SU-DHL-6 (cell line): Measurements from ENCODE around the gene VWA5B1.

Source experiments
- EZH2phosphoT487 ChIP-seq: fragments of 200-600 bp; sonication (generic), shearing (Covaris generic); conservative IDR thresholded peaks from 2 replicates; pipeline ENCODE4 v1.6.1; 2018; ENCODE audit warnings: mild to moderate bottlenecking, antibody characterized with exemption, low read length, moderate library complexity, mixed read lengths
- TF ChIP-seq, protein P1 (sequence below): fragments of 200-600 bp; sonication (generic); IDR thresholded peaks from one replicate; pipeline ENCODE4 v1.5.1; 2017; ENCODE audit warnings: antibody characterized with exemption, mild to moderate bottlenecking, low read length, moderate library complexity; ENCODE audit not compliant: insufficient read depth, poor library complexity, severe bottlenecking

DNA sequence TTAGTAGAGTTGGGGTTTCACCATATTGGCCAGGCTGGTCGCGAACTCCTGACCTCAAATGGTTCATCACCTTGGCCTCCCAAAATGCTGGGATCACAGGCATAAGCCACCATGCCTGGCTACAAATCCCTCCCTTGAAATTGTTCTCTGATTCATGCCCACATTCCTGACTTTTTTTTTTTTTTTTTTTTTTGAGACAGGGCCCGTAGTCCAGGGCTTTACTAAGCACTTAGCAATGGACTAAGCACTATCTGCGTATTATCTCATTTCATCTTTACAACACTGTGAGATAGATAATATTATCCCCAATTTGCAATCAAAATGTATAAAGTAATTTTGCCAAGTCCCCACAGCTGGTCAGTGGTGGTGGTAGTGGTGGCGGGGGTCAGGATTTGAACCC is 58.9 kb downstream of the VWA5B1 start:
- TF ChIP-seq, protein P1, sequence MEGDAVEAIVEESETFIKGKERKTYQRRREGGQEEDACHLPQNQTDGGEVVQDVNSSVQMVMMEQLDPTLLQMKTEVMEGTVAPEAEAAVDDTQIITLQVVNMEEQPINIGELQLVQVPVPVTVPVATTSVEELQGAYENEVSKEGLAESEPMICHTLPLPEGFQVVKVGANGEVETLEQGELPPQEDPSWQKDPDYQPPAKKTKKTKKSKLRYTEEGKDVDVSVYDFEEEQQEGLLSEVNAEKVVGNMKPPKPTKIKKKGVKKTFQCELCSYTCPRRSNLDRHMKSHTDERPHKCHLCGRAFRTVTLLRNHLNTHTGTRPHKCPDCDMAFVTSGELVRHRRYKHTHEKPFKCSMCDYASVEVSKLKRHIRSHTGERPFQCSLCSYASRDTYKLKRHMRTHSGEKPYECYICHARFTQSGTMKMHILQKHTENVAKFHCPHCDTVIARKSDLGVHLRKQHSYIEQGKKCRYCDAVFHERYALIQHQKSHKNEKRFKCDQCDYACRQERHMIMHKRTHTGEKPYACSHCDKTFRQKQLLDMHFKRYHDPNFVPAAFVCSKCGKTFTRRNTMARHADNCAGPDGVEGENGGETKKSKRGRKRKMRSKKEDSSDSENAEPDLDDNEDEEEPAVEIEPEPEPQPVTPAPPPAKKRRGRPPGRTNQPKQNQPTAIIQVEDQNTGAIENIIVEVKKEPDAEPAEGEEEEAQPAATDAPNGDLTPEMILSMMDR: no peak
- no peak for TF ChIP-seq EZH2phosphoT487
